Measurements from ENCODE around the gene DCTN4.

GRCh38 chr5:150753463-150753862 lies 5.4 kb downstream of the DCTN4 start:
- TF ChIP-seq CTCF (IDR thresholded peaks at IDR 0.05) (no peak), REST (IDR thresholded peaks at IDR 0.05; ENCODE audit: insufficient read depth in 1 of 2, low read depth in 2 of 2, low read length in 1 of 2) (no peak)

All from Panc1 (cell line).